Retinal pigment epithelial cell (primary cell): Measurements from ENCODE around the gene CHCHD6.

Experiments used
- DNase-seq: peaks from one replicate; pipeline ENCODE4 v3.0.0-alpha.2; 2010; ENCODE audit warnings: low read depth
- H3K4me3 ChIP-seq: 2 replicates; pipeline ENCODE4 v1.5.1; 2011; ENCODE audit warnings: mild to moderate bottlenecking, low read length, control low read depth, moderate library complexity
- TF ChIP-seq, protein P1 (sequence below): conservative IDR thresholded peaks from 2 replicates; pipeline ENCODE4 v1.5.1; 2011; ENCODE audit warnings: low read depth, low read length, control low read depth, inconsistent platforms

CHCHD6 gene

GRCh38 chr3:126937973-126938372 is 233.9 kb downstream of the CHCHD6 start:
- no peak for DNase-seq
- TF ChIP-seq, protein P1, sequence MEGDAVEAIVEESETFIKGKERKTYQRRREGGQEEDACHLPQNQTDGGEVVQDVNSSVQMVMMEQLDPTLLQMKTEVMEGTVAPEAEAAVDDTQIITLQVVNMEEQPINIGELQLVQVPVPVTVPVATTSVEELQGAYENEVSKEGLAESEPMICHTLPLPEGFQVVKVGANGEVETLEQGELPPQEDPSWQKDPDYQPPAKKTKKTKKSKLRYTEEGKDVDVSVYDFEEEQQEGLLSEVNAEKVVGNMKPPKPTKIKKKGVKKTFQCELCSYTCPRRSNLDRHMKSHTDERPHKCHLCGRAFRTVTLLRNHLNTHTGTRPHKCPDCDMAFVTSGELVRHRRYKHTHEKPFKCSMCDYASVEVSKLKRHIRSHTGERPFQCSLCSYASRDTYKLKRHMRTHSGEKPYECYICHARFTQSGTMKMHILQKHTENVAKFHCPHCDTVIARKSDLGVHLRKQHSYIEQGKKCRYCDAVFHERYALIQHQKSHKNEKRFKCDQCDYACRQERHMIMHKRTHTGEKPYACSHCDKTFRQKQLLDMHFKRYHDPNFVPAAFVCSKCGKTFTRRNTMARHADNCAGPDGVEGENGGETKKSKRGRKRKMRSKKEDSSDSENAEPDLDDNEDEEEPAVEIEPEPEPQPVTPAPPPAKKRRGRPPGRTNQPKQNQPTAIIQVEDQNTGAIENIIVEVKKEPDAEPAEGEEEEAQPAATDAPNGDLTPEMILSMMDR = no peak
- no peak overlapping the region for H3K4me3 ChIP-seq

DNA sequence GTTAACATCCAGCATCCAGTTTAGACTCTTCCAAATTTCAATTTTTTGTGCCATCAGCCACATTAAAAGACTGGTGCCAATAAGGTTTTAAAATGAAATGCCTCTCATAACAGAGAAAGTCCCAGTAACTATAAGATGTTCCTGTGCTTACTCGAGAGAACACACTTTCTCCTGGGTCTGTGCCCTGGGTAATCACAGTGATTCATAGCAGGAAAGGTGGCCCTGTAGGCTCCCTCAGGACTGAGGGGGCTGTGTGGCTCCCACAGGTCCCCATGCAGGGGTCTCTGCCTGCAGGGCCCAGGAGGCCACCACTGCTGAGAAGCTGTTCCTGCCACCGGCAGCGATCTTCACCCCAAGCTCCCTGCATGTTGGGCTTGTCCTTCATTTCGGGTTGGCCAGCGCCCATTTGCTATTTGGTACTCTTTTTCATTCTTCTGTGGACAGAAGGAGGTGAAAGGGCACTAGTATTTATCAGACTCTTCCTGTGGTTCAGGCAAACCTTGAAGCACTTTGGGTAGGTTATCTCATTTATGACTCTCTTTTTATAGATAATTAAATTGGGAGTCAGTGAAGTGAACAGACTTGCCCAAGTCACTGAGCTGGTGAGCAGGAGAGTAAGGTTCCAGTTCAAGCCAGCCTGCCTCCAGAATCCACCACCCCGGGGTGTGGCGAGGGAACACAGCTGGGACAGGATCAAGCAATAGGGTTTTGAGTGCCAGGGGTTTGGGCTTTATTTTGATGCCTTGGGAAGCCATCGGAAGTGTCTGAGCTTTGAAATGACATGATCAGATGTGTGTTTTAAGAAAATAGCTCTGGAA is 234.7 kb downstream of the CHCHD6 start:
- H3K4me3 ChIP-seq = no peak overlapping the region
- TF ChIP-seq, protein P1 = no peak
- no peak for DNase-seq

DNA sequence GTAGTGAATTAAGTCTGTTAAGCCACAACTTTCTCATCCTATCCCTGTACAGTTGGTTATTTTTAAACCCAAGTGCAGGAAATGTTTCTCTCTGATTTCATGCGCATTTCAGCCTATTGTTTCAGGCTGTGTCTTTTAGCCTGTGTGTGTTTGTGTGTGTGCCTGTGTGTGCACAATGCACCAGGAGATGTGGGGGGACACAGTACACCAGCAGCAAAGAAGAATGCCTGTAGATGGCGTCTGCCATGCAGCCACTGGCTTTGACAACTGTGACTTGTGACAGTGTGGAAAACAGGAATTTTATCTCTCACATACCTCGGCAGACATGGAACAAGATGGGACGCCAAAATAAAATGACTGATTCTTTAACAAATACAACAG is 235.3 kb downstream of the CHCHD6 start:
- TF ChIP-seq, protein P1 = no peak

DNA sequence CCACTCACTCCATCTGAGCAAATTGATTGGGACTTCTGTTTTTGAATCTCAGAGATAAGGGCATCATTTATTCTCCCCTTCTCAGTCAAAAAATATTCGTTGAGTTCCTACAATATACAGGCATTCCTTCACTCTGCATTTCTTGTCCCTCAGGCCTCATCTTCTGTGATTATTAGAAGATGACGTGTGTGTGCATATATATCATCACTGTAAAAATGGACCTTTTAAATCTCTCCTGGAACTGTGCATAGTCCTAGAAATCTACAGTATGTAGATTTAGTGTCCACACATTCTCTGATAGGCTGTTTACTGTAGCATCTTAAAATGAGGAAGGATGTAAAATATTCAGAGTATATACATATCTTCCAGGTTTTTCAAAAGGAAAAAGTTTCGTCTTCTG is 235.7 kb downstream of the CHCHD6 start:
- no peak overlapping the region for H3K4me3 ChIP-seq
- TF ChIP-seq, protein P1 = no peak
- no peak for DNase-seq

More for the DNA sequence above, 235.3 kb downstream of the CHCHD6 start:
- no peak overlapping the region for H3K4me3 ChIP-seq
- DNase-seq = no peak

DNA sequence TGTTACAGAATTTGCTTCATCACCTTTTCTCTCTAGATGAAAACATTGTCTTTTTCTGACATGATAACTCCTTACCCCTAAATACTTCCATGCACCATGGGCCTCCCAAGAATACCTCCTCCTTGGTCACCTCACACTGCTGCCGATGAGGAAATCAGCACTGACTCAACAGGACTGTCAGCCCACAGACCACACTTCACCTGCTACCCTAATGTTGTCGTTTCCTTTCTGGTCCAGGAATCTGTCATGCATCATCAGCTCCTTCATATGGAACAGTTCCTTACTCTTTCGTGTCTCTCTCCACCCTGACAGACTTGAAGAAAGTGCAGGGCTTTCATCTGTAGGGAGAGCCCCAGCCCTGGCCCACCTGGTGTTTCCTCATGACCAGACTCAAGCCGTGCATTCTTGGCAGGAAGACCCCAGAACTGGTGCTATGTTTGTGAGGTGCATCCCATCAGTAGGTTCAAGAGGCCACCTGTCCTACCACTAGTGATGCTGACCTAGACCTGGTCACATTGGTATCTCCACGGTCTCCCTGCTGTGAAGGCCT is 237.8 kb downstream of the CHCHD6 start:
- TF ChIP-seq, protein P1 = no peak
- H3K4me3 ChIP-seq = no peak overlapping the region
- no peak for DNase-seq

GRCh38 chr3:126944089-126944965 is 240.3 kb downstream of the CHCHD6 start:
- DNase-seq = no peak
- TF ChIP-seq, protein P1 = no peak
- no peak overlapping the region for H3K4me3 ChIP-seq
